Activated CD4-positive, alpha-beta memory T cell treated with anti-CD3 and anti-CD28 coated beads for 36 hours (primary cell): Measurements from ENCODE around the gene PLA2G2A. TPM values are rescaled to one million over a fixed set of nuclear protein-coding genes. Genes with fewer than 3 reads are reported as not detected.
"Not testable (repeated sequence)": the region's sequence is repeated elsewhere in the genome, so short reads cannot be mapped to it uniquely, and the experiment has no call there.

Experiments used
- CTCF ChIA-PET: fragments of 350-600 bp; sonication (Branson Sonifier 250); formaldehyde crosslinking; loops from one replicate; lab custom pipeline; 2021; ENCODE audit warnings: antibody characterized with exemption, inconsistent platforms; lab: Charles Lee
- POLR2A ChIA-PET: fragments of 350-600 bp; sonication (Branson Sonifier 250); formaldehyde crosslinking; loops from one replicate; lab custom pipeline; 2021; ENCODE audit warnings: antibody characterized with exemption; lab: Charles Lee
- DNase-seq: peaks from one replicate; pipeline ENCODE4 v3.0.0-alpha.2; 2020
- H3K27ac Mint-ChIP-seq: one replicate; pipeline ENCODE4 v1.8.0; 2021; ENCODE audit warnings: mixed read lengths
- H3K27me3 Mint-ChIP-seq: one replicate; pipeline ENCODE4 v1.8.0; 2021; ENCODE audit warnings: mixed read lengths
- H3K36me3 Mint-ChIP-seq: one replicate; pipeline ENCODE4 v1.8.0; 2021; ENCODE audit warnings: mixed read lengths
- H3K4me1 Mint-ChIP-seq: one replicate; pipeline ENCODE4 v1.8.0; 2021; ENCODE audit warnings: low read depth, mixed read lengths
- H3K4me3 Mint-ChIP-seq: one replicate; pipeline ENCODE4 v1.8.0; 2021; ENCODE audit warnings: mild to moderate bottlenecking, mixed read lengths
- H3K9me3 Mint-ChIP-seq: one replicate; pipeline ENCODE4 v1.8.0; 2021; ENCODE audit warnings: mixed read lengths
- intact Hi-C: fragments of 100-400 bp; cut with micrococcal nuclease; formaldehyde crosslinking; loops from one replicate; pipeline ENCODE4 v1.15.1; 2023
- total RNA-seq, 2 experiments: library from RNA; stranded (reverse); gene quantifications; one replicate each; pipeline ENCODE4 v1.2.3, GENCODE V29; 2021

Gene PLA2G2A
- total RNA-seq, 2 experiments from 2014 or later = not detected

DNA sequence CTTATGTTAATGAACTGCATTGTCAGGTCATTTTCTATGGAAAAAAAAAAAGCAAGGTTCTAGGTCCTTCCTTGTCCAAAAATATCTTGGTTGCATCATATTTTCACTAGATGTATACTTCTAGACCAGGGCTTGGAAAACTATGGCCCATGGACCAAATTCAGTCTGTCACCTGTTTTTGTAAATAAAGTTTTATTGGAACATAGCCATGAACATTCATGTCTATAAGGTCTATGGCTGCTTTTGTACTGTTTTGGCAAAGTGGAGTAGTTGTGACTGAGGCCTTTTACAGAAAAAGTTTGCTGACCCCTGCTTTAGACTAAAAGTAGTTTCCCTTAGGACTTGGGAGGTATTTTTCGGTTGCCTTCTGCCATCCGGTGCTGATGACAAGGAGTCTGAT, 36.8 kb downstream of the PLA2G2A start:
- Mint-ChIP-seq H3K4me1 (no peaks in the 10 kb centered on the region), H3K36me3 (no peaks in the 10 kb centered on the region), H3K9me3 (no peaks in the 10 kb centered on the region), H3K27me3 (peaks cover 6% of the 10 kb centered on the region), H3K27ac (no peak overlapping the region), H3K4me3 (no peak overlapping the region)
- DNase-seq = no peak
- POLR2A ChIA-PET = no interaction called here
- CTCF ChIA-PET = no interaction called here
- intact Hi-C loops = no loop called here

GRCh38 chr1:19942088-19942487, 37.3 kb downstream of the PLA2G2A start:
- DNase-seq = no peak
- H3K4me3 Mint-ChIP-seq = no peak overlapping the region
- no peaks in the 10 kb centered on the region for H3K36me3 Mint-ChIP-seq
- H3K4me1 Mint-ChIP-seq = no peaks in the 10 kb centered on the region
- H3K27me3 Mint-ChIP-seq = peaks cover 6% of the 10 kb centered on the region
- no peaks in the 10 kb centered on the region for H3K9me3 Mint-ChIP-seq
- intact Hi-C loops = no loop called here
- CTCF ChIA-PET = interaction anchor here (0.7 kb wide), 1 partner anchor 238 kb away, joined by 3 read pairs; no protein-coding TSS in a partner anchor
- POLR2A ChIA-PET = no interaction called here
- H3K27ac Mint-ChIP-seq = no peak overlapping the region

- POLR2A ChIA-PET = no interaction called here
- Mint-ChIP-seq H3K36me3 (no peaks in the 10 kb centered on the region), H3K27ac (no peak overlapping the region), H3K27me3 (peaks cover 1% of the 10 kb centered on the region), H3K9me3 (no peaks in the 10 kb centered on the region), H3K4me1 (no peaks in the 10 kb centered on the region), H3K4me3 (no peak overlapping the region)
- no peak for DNase-seq
- intact Hi-C loops = no loop called here
- CTCF ChIA-PET = no interaction called here
Measured at GRCh38 chr1:19941206-19941568, 38.2 kb downstream of the PLA2G2A start.

- intact Hi-C loops = no loop called here
- no peak for DNase-seq
- Mint-ChIP-seq H3K9me3 (no peaks in the 10 kb centered on the region), H3K4me3 (no peak overlapping the region), H3K27ac (no peak overlapping the region), H3K27me3 (no peaks in the 10 kb centered on the region), H3K36me3 (no peaks in the 10 kb centered on the region), H3K4me1 (no peaks in the 10 kb centered on the region)
- ChIA-PET CTCF (interaction anchor here (3.0 kb wide), 1 partner anchor 23 kb away, joined by 7 read pairs; no protein-coding TSS in a partner anchor), POLR2A (no interaction called here)
Measured at GRCh38 chr1:19940486-19941205, 38.8 kb downstream of the PLA2G2A start.

GRCh38 chr1:19938472-19938871, 40.9 kb downstream of the PLA2G2A start:
- DNase-seq = no peak
- no peaks in the 10 kb centered on the region for H3K27me3 Mint-ChIP-seq
- no peak overlapping the region for H3K27ac Mint-ChIP-seq
- H3K4me1 Mint-ChIP-seq = no peaks in the 10 kb centered on the region
- H3K9me3 Mint-ChIP-seq = peaks cover 2% of the 10 kb centered on the region
- H3K4me3 Mint-ChIP-seq = no peak overlapping the region
- intact Hi-C loops = no loop called here
- ChIA-PET CTCF (interaction anchor here (3.0 kb wide), 1 partner anchor 21 kb away, joined by 7 read pairs; no protein-coding TSS in a partner anchor), POLR2A (no interaction called here)
- H3K36me3 Mint-ChIP-seq = no peaks in the 10 kb centered on the region

DNA sequence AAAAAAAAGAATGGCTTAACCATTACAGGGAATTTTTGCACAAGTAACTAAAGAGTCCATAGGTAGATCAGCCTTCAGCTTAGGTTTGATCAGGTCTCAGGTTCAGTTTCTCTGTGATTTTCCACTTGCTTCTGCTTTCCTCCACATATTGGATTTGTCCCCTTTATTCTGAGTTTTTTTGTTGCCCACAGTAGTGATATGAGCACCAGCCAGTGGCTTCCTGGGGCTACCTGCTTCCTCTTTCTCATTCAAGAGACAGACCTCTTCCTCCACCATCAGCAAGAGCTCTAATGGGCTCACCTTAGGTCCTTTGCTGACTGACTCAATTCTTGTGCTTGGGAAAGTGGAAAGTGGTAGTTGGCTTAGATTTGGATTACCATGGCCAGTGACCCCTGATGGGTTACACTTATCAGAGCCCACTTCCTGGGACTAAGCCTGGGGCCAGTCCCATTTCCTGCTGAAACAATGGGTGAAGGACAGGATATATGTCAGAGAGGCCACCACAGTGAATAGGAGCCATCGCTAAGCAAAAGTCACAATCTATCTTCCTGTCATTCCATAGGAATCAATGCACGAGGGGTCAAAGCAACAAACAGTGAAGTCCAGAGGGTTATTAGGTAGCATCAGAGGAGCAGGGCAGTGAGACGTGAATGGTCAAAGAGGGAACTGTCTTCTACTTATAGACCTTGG, 43.2 kb downstream of the PLA2G2A start:
- no peak overlapping the region for H3K27ac Mint-ChIP-seq
- no peaks in the 10 kb centered on the region for H3K4me1 Mint-ChIP-seq
- peaks cover 8% of the 10 kb centered on the region for H3K36me3 Mint-ChIP-seq
- ChIA-PET CTCF (no interaction called here), POLR2A (no interaction called here)
- DNase-seq = no peak
- H3K9me3 Mint-ChIP-seq = peaks cover 23% of the 10 kb centered on the region
- intact Hi-C loops = no loop called here
- H3K4me3 Mint-ChIP-seq = no peak overlapping the region
- H3K27me3 Mint-ChIP-seq = no peaks in the 10 kb centered on the region

GRCh38 chr1:19934336-19934735, 45.1 kb downstream of the PLA2G2A start:
- Mint-ChIP-seq H3K4me1 (no peaks in the 10 kb centered on the region), H3K27me3 (no peaks in the 10 kb centered on the region), H3K9me3 (peaks cover 39% of the 10 kb centered on the region), H3K4me3 (no peak overlapping the region), H3K27ac (no peak overlapping the region), H3K36me3 (peaks cover 8% of the 10 kb centered on the region)
- DNase-seq = no peak
- ChIA-PET CTCF (interaction anchor here (0.7 kb wide), 1 partner anchor 17 kb away, joined by 6 read pairs; no protein-coding TSS in a partner anchor), POLR2A (no interaction called here)
- intact Hi-C loops = no loop called here

- ChIA-PET CTCF (no interaction called here), POLR2A (no interaction called here)
- no peak for DNase-seq
- Mint-ChIP-seq H3K4me3 (no peak overlapping the region), H3K27ac (no peak overlapping the region), H3K36me3 (peaks cover 8% of the 10 kb centered on the region), H3K27me3 (no peaks in the 10 kb centered on the region), H3K4me1 (no peaks in the 10 kb centered on the region), H3K9me3 (peaks cover 41% of the 10 kb centered on the region)
- intact Hi-C loops = no loop called here
Measured at GRCh38 chr1:19932866-19933265, 46.6 kb downstream of the PLA2G2A start.

DNA sequence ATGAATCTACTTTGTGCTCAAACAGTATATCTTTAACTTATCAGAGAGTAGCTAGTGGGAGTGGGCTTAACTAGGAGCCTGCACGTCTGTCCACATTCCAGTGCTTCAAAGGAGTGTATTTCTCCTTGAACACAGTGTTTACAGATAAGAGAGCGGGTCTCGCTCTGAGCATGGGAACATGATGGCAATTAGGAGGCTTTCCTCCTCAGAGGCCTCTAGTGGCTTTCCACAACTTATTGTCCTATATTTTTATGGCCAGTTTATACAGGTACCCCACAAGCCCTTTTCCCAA, 52.3 kb downstream of the PLA2G2A start:
- POLR2A ChIA-PET, intact Hi-C loops, H3K36me3 Mint-ChIP-seq, H3K27me3 Mint-ChIP-seq, DNase-seq, H3K4me3 Mint-ChIP-seq, H3K27ac Mint-ChIP-seq, H3K4me1 Mint-ChIP-seq: not testable (repeated sequence)
- CTCF ChIA-PET = interaction anchor here (1.0 kb wide), 1 partner anchor 9 kb away, joined by 3 read pairs; no protein-coding TSS in a partner anchor
- peaks cover 27% of the 10 kb centered on the region for H3K9me3 Mint-ChIP-seq

DNA sequence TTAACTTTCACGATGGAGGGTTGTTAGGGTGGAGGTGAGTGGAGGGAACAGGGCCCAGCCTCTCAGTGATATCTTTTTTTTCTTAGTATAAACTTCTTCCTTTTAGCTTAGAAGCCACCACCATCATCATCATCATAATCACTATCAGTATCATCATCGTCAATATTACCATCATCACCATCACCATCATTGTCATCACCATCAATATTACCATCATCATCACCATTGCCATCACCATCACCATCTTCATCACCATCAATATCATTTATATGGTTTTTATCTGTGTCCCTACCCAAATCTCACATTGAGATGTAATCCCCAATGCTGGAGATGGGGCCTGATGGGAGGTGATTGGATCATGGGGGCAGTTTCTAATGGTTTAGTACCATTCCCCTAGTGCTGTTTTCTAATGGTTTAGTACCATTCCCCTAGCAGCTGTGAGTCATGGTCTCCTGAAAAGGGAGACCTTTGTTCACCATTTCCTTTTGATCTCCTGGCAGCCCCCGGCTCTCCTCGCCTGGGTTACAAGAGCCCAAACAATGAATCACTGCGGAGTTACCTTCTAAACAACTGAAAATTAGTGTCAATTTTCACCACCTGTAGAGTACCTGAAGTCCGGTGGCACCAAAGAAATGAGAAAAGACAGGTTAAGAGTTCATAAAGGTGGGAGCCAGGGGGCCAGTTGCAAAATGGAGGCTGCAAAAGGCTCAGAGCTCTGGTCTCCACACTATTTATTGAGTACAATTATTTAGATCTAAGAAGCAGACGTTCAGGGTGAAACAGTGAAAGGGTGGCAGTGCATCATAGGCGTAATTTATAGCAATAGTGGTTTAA, 52.9 kb downstream of the PLA2G2A start:
- ChIA-PET CTCF (interaction anchor here (0.6 to 0.7 kb wide), 2 partner anchors 8 to 145 kb away, joined by 3 read pairs; no protein-coding TSS in a partner anchor), POLR2A (no interaction called here)
- Mint-ChIP-seq H3K27ac (no peak overlapping the region), H3K27me3 (no peaks in the 10 kb centered on the region), H3K36me3 (no peaks in the 10 kb centered on the region), H3K4me3 (no peak overlapping the region), H3K4me1 (no peaks in the 10 kb centered on the region), H3K9me3 (peaks cover 21% of the 10 kb centered on the region)
- no peak for DNase-seq
- intact Hi-C loops = no loop called here
